CD14-positive monocyte (primary cell): Measurements from ENCODE around the gene ZNF497. TPM values are rescaled to one million over a fixed set of nuclear protein-coding genes. Genes with fewer than 3 reads are reported as not detected.

ENCODE experiments used
- DNase-seq, 3 donors: peaks; one replicate each; pipeline ENCODE4 v3.0.0-alpha.2; 2011 to 2022
- H2AFZ ChIP-seq: 2 replicates; pipeline ENCODE4 v1.6.0; 2012; ENCODE audit warnings: mild to moderate bottlenecking, low read depth, low read length, inconsistent platforms; ENCODE audit not compliant: insufficient read depth, poor library complexity, severe bottlenecking
- H3K27ac ChIP-seq, 2 donors: 1 replicate in 1 of 2; 2 replicates in 1 of 2; pipeline ENCODE4 v1.5.1; 2012 to 2013; ENCODE audit warnings: low read length in 2 of 2, control low read depth in 1 of 2, inconsistent platforms in 1 of 2, low read depth in 1 of 2, mild to moderate bottlenecking in 1 of 2
- H3K27me3 ChIP-seq, 2 donors: one replicate each; pipeline versions ENCODE4 v1.6.0 to v1.6.1; 2011 to 2013; ENCODE audit warnings: low read length in 2 of 2; ENCODE audit not compliant: control insufficient read depth in 2 of 2, insufficient read depth in 2 of 2
- H3K36me3 ChIP-seq, 2 donors: replicated peaks in 1 of 2; 1 replicate in 1 of 2; 2 replicates in 1 of 2; pipeline versions ENCODE4 v1.5.1 to v1.6.1; 2012 to 2013; ENCODE audit warnings: low read length in 2 of 2, control low read depth in 1 of 2, inconsistent platforms in 1 of 2, mild to moderate bottlenecking in 1 of 2; ENCODE audit not compliant: insufficient read depth in 2 of 2, control insufficient read depth in 1 of 2
- H3K4me1 ChIP-seq, 2 donors: 1 replicate in 1 of 2; 2 replicates in 1 of 2; pipeline versions ENCODE4 v1.5.1 to v1.6.1; 2012 to 2013; ENCODE audit warnings: low read length in 2 of 2, control low read depth in 1 of 2, inconsistent platforms in 1 of 2, mild to moderate bottlenecking in 1 of 2, moderate library complexity in 1 of 2; ENCODE audit not compliant: insufficient read depth in 2 of 2, control insufficient read depth in 1 of 2
- H3K4me2 ChIP-seq: replicated peaks from 2 replicates; pipeline ENCODE3; 2012; ENCODE audit warnings: low read length, moderate library complexity, mild to moderate bottlenecking; ENCODE audit not compliant: poor library complexity, severe bottlenecking; ENCODE audit errors: extremely low read depth
- H3K4me3 ChIP-seq, 3 experiments: fragments of 200-600 bp in 1 of 3; sonication (generic) in 1 of 3; replicated peaks in 1 of 3; 1 replicate in 2 of 3; 2 replicates in 1 of 3; pipeline ENCODE4 v1.5.1; 2011 to 2013; ENCODE audit warnings: low read length in 3 of 3, mild to moderate bottlenecking in 3 of 3, control low read depth in 2 of 3, low read depth in 2 of 3, inconsistent platforms in 1 of 3, moderate library complexity in 1 of 3
- H3K79me2 ChIP-seq: 2 replicates; pipeline ENCODE4 v1.6.0; 2012; ENCODE audit warnings: mild to moderate bottlenecking, control low read depth, inconsistent platforms, low read length, moderate library complexity; ENCODE audit not compliant: insufficient read depth
- H3K9ac ChIP-seq: 2 replicates; pipeline ENCODE4 v1.6.0; 2017; ENCODE audit warnings: low read length, mild to moderate bottlenecking; ENCODE audit not compliant: insufficient read depth, poor library complexity, severe bottlenecking
- H3K9me3 ChIP-seq, 2 donors: replicated peaks in 1 of 2; 1 replicate in 1 of 2; 2 replicates in 1 of 2; pipeline versions ENCODE4 v1.5.1 to v1.6.1; 2012 to 2013; ENCODE audit warnings: low read length in 2 of 2, control low read depth in 1 of 2; ENCODE audit not compliant: control insufficient read depth in 1 of 2, insufficient read depth in 1 of 2
- H4K20me1 ChIP-seq: 2 replicates; pipeline ENCODE4 v1.6.0; 2012; ENCODE audit warnings: mild to moderate bottlenecking, low read length, control low read depth, moderate library complexity; ENCODE audit not compliant: insufficient read depth
- H3K27ac Mint-ChIP-seq, 7 donors: one replicate each; pipeline ENCODE4 v1.8.0; 2020; ENCODE audit warnings: mild to moderate bottlenecking in 7 of 7, mixed read lengths in 7 of 7, moderate library complexity in 6 of 7, inconsistent platforms in 2 of 7
- H3K27me3 Mint-ChIP-seq, 3 donors: one replicate each; pipeline ENCODE4 v1.8.0; 2021 to 2022; ENCODE audit warnings: low read depth in 3 of 3, mild to moderate bottlenecking in 3 of 3, mixed read lengths in 3 of 3, moderate library complexity in 3 of 3, inconsistent platforms in 1 of 3
- H3K36me3 Mint-ChIP-seq, 2 donors: one replicate each; pipeline ENCODE4 v1.8.0; 2020; ENCODE audit warnings: mixed read lengths in 2 of 2, inconsistent platforms in 1 of 2, mild to moderate bottlenecking in 1 of 2
- H3K4me1 Mint-ChIP-seq: one replicate; pipeline ENCODE4 v1.8.0; 2020; ENCODE audit warnings: mild to moderate bottlenecking, mixed read lengths
- H3K4me3 Mint-ChIP-seq, 2 donors: one replicate each; pipeline ENCODE4 v1.8.0; 2020; ENCODE audit warnings: mild to moderate bottlenecking in 2 of 2, mixed read lengths in 2 of 2, moderate library complexity in 1 of 2
- H3K9me3 Mint-ChIP-seq, 7 donors: one replicate each; pipeline ENCODE4 v1.8.0; 2020 to 2022; ENCODE audit warnings: mixed read lengths in 7 of 7, mild to moderate bottlenecking in 6 of 7, moderate library complexity in 6 of 7, inconsistent platforms in 2 of 7
- CTCF ChIP-seq: fragments of 200-600 bp; IDR thresholded peaks from one replicate; pipeline ENCODE4 v1.8.0; 2022; ENCODE audit warnings: antibody characterized with exemption, mild to moderate bottlenecking
- WGBS: methylation state at CpG from one replicate; pipeline ENCODE4 v1.1.5; 2013; ENCODE audit warnings: missing lambda C conversion rate; ENCODE audit not compliant: insufficient coverage; 5-methylcytosine and 5-hydroxymethylcytosine counted together
- intact Hi-C, 2 donors: fragments of 100-400 bp; cut with micrococcal nuclease; formaldehyde crosslinking; loops; one replicate each; pipeline versions ENCODE4 v1.15.0 to v1.15.1; 2023
- polyA plus RNA-seq, 3 donors: library from polyadenylated mRNA; depleted of rRNA in 1 of 3; unstranded in 2 of 3; stranded (reverse) in 1 of 3; fragments of 300-500 nt in 2 of 3; fragments of >200 nt in 1 of 3; fragmentation: Illumina TruSeq in 2 of 3; gene quantifications; 1 replicate in 2 of 3; 2 replicates in 1 of 3; pipeline ENCODE4 v1.2.3, GENCODE V29; 2012 to 2021

The ZNF497 gene
- polyA plus RNA-seq, 3 donors = 0.28 to 0.60 (median 0.41) TPM

DNA sequence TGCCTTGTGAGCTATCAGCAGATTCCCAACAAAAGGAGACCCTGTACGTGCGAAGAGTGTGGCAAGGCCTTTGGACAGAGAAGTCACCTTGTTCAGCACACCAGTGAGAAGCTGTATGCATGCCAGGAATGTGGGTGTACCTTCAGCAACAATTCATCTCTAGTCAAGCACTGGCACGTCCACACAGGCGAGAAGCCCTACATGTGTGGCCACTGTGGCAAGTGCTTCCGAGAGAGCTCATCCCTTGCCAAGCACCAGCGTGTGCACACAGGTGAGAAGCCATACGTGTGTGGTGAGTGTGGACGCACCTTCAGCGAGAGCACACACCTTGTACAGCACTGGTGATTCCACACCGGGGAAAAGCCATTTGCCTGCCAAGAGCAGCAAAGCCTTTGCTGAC lies 43.3 kb downstream of the ZNF497 start:
- Histone ChIP-seq H3K79me2 (no peaks in the 10 kb centered on the region), H3K9ac (no peak overlapping the region), H4K20me1 (no peaks in the 10 kb centered on the region), H3K27me3 (no peaks in the 10 kb centered on the region), H3K4me1 (no peaks in the 10 kb centered on the region), H3K27ac (no peak overlapping the region), H3K9me3 (peaks cover 0 to 15% of the 10 kb centered on the region in 2 donors), H2AFZ (no peak overlapping the region), H3K4me3 (no peak overlapping the region), H3K4me2 (no peak overlapping the region), H3K36me3 (peaks cover 0 to 19% of the 10 kb centered on the region in 2 donors)
- Mint-ChIP-seq H3K27ac (peak overlapping the region in 1 of 7 donors; percentile 33), H3K27me3 (peaks cover 0 to 5% (median 0%) of the 10 kb centered on the region in 3 donors), H3K9me3 (peaks cover 0 to 10% (median 6%) of the 10 kb centered on the region in 7 donors), H3K4me3 (no peak overlapping the region), H3K4me1 (no peaks in the 10 kb centered on the region), H3K36me3 (peaks cover 19 to 23% of the 10 kb centered on the region in 2 donors)
- WGBS = over 99% methylated on average over 10 of the region's 10 CpGs
- no peak for DNase-seq
- intact Hi-C loops = no loop called here
- TF ChIP-seq CTCF = no peak

GRCh38 chr19:58318297-58318696 lies 44.3 kb downstream of the ZNF497 start:
- Histone ChIP-seq H3K27me3 (no peaks in the 10 kb centered on the region), H3K4me1 (no peaks in the 10 kb centered on the region), H3K27ac (no peak overlapping the region), H3K4me3 (no peak overlapping the region), H4K20me1 (no peaks in the 10 kb centered on the region), H3K9ac (no peak overlapping the region), H3K4me2 (no peak overlapping the region), H3K79me2 (no peaks in the 10 kb centered on the region), H3K36me3 (peaks cover 3 to 28% of the 10 kb centered on the region in 2 donors), H2AFZ (no peak overlapping the region), H3K9me3 (peaks cover 5 to 18% of the 10 kb centered on the region in 2 donors)
- WGBS = 100% methylated on average over 1 of the region's 4 CpGs
- peaks cover 3 to 14% (median 10%) of the 10 kb centered on the region in 7 donors for H3K9me3 Mint-ChIP-seq
- no peak for TF ChIP-seq CTCF
- peak overlapping the region in 1 of 7 donors; percentile 32 for H3K27ac Mint-ChIP-seq
- H3K4me1 Mint-ChIP-seq = no peaks in the 10 kb centered on the region
- DNase-seq = no peak
- H3K27me3 Mint-ChIP-seq = peaks cover 0 to 5% (median 0%) of the 10 kb centered on the region in 3 donors
- peaks cover 22 to 32% of the 10 kb centered on the region in 2 donors for H3K36me3 Mint-ChIP-seq
- no peak overlapping the region for H3K4me3 Mint-ChIP-seq
- intact Hi-C loops = no loop called here
